GM12801 (cell line): ENCODE results near the gene CD247.

ENCODE experiments used
- TF ChIP-seq, protein P1 (sequence below): IDR thresholded peaks from one replicate; pipeline ENCODE4 v1.5.1; 2011; ENCODE audit warnings: control low read depth; ENCODE audit not compliant: insufficient read length; ENCODE audit errors: extremely low read depth

The CD247 gene

DNA sequence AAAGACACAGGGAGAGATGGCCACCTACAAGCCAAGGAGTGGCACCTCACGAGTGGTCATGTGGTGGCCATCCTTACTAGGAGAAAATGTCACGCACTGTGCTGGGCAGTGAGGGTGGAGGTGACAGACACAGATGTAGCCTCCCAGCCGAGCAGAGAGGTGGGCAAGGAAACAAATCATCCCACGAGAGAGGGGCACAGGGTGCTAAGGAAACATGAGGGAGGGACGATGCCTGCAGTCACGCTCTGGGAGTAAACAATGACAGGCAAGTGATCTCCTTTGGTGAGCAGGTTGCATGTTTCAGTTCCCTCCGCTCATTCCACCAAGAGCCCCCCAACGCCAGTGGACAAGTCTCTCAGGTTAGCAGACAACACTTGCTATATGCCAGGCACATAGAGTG lies 65.8 kb downstream of the CD247 start:
- TF ChIP-seq, protein P1, sequence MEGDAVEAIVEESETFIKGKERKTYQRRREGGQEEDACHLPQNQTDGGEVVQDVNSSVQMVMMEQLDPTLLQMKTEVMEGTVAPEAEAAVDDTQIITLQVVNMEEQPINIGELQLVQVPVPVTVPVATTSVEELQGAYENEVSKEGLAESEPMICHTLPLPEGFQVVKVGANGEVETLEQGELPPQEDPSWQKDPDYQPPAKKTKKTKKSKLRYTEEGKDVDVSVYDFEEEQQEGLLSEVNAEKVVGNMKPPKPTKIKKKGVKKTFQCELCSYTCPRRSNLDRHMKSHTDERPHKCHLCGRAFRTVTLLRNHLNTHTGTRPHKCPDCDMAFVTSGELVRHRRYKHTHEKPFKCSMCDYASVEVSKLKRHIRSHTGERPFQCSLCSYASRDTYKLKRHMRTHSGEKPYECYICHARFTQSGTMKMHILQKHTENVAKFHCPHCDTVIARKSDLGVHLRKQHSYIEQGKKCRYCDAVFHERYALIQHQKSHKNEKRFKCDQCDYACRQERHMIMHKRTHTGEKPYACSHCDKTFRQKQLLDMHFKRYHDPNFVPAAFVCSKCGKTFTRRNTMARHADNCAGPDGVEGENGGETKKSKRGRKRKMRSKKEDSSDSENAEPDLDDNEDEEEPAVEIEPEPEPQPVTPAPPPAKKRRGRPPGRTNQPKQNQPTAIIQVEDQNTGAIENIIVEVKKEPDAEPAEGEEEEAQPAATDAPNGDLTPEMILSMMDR = no peak

DNA sequence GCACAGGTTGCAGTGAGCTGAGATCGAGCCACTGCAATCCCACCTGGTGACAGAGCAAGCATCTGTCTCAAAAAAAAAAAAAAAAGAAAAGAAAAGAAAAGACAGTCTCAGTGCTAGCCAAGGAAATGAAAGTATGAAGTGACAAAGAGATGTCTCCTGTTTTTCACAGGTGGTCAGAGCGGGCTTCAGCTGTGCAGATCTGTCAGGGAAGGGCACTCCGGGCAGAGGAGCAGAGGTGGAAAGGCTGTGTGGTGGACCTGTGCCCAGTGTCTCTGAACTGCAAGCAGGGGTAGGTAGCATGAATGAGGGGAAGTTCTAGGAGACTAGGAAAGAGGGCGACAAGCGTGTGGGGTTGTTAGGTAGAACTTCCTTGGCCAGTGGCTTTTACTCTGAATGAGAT lies 67.5 kb downstream of the CD247 start:
- TF ChIP-seq, protein P1 = no peak

DNA sequence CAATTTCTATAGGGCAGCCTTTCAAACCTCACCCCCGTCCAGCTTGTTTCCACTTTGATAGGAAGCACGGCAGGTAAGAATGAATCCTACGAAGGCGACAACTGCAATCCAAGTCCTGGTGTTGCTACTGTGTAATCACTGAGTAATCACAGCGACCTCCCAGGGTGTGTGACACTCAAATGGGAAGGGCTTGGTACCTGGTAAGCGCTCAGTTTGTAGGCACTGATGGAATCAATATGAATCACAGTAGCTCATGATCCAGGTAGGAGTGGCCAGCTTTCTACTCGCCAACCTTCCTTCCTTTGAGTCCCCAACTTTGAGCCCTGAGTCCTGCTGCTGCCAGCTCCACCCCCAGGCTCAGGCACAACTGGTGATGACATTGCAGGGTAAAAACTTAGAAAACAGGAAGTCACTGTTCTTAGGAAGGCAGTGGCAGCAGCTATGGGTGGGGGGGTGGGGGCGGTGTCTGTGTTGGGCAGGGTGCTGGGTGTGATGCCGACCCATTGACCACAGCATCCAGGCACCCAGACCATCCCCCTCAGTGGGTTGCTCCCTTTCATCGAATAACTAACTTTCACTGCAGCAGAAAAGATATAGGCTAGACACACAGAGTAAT lies 70.7 kb downstream of the CD247 start:
- TF ChIP-seq, protein P1 = no peak

DNA sequence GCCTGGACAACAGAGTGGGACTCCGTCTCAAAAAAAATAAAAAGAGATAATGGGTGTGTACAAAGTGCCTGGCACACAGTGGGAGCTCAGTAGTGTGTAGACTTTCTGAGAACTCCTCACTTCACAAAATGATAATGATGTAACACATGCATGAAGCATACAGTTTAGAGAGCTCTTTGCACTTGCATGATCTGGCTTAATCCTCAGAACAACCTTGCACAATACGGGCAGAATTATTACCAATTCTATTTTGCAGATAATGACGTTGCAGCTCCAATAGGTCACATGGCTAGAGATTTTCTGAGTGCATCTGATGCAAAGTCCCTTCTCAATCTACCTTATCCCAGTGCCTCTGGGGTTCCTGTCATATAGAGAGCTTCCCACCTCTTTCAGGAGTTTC lies 71.4 kb downstream of the CD247 start:
- TF ChIP-seq, protein P1 = no peak

DNA sequence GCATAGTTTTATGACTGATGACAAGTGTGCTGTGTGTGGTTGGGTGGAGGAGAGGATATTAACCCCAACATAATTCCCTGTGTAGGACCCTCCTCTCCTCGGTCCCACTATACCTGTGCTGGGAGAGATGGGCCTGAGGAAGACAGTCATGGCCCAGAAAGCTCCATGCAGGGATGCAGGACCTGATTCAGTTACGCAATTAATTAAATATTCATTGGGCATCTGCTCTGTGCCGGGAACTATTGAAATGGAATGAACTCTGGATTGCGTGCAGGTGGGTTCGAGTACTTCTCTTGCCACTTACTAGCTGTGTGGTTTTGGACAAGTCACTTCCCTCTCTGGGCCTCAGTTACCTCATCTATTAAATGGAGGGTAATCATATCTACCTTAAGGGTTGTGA lies 74.6 kb downstream of the CD247 start:
- TF ChIP-seq, protein P1 = no peak

DNA sequence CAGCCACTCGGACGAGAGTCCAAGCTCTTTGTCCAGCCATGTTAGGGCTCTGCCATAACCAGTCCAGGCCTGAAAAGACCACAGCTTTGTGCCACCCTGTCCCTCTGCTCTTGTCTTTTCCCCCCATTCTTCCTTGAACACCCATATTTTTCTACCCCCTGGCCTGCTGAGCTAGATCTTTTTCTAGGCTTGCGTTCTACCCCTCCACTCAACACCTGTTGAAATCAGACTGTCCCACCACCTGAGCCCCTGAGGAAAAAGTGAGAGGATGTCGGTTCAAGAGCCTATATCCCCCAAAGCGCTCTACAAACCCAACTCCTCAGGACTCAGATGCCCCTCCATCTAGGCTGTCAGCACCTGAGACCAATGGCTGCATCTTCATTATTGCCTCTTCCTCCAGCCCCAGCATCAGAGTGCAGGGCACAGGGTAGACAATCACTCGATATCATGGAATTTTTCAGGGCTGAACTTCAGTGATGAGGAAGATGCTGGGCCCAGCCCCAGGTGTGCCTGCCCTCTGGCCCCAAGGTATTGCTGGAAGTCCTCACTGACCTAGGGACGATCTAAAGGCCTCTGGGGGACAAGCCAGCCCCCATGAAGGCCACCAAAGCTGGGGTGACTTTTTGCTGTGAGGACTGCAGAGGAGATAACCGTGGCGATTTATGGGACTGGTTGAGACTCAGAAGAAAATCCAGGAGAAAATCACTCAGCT lies 75.3 kb downstream of the CD247 start:
- TF ChIP-seq, protein P1 = no peak

DNA sequence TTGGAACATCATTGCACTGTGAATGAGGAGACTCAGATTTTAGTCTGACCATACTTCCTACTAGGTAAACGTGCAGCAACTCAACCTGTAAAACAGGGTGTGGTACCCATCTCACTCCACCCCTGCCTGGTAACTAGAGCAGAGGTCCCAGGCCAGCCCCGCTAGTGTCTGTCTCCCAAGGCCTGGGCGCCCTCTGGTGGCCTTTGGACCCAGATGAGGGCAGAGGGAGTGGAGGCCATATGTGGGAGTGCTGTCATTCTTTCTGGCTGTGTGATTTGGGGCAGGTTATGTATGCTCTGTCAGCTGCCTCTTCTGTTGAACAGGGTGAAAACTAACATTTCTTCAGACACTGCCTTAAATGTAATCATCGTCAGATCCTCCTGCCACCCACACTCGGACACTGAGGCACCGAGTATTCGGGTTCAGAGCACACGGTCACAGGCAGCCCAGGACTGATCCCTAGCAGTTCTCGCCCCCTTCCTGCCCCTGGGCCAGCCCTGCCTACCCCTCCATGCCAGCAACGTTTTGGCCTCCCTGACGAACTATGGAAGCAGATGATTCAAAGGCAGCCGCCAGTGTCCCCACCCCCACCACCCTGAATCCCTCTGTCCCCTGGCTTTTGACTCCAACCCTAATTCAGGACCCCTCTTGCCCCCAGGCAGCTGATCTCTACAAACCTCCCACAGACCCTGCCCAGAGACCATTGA lies 76.0 kb downstream of the CD247 start:
- TF ChIP-seq, protein P1 = peak; percentile 41
